ENCODE results near the gene ELOA. TPM values are rescaled to one million over a fixed set of nuclear protein-coding genes. Genes with fewer than 3 reads are reported as not detected.
A peak's percentile ranks its signal among the peaks of the same experiment; 100 is the strongest.
"Not testable (repeated sequence)": the region's sequence is repeated elsewhere in the genome, so short reads cannot be mapped to it uniquely, and the experiment has no call there.

ELOA gene
- polyA plus RNA-seq, 4 donors: 31.5 to 35.9 (median 35.6) TPM

GRCh38 chr1:23733281-23733680 is 10.0 kb upstream of the ELOA start:
- not testable (repeated sequence) for DNase-seq (ENCODE audit: low read depth in 4 of 4, low spot score in 3 of 4)

- DNase-seq (ENCODE audit: low read depth in 4 of 4, low spot score in 3 of 4): no peak
Measured at GRCh38 chr1:23736437-23737134, 6.7 kb upstream of the ELOA start.

- DNase-seq (ENCODE audit: low read depth in 4 of 4, low spot score in 3 of 4): no peak
Measured at GRCh38 chr1:23741609-23742008, 1.7 kb upstream of the ELOA start.

- DNase-seq (ENCODE audit: low read depth in 4 of 4, low spot score in 3 of 4): no peak
Measured at GRCh38 chr1:23742670-23743286, 493 bp upstream of the ELOA start.

GRCh38 chr1:23745515-23745914 is 2.2 kb downstream of the ELOA start:
- no peak for DNase-seq (ENCODE audit: low read depth in 4 of 4, low spot score in 3 of 4)

GRCh38 chr1:23748016-23748415 is 4.7 kb downstream of the ELOA start:
- no peak for DNase-seq (ENCODE audit: low read depth in 4 of 4, low spot score in 3 of 4)

GRCh38 chr1:23751050-23751814 is 8.0 kb downstream of the ELOA start:
- DNase-seq (ENCODE audit: low read depth in 4 of 4, low spot score in 3 of 4): no peak

GRCh38 chr1:23751815-23752200 is 8.5 kb downstream of the ELOA start:
- no peak for DNase-seq (ENCODE audit: low read depth in 4 of 4, low spot score in 3 of 4)

GRCh38 chr1:23752909-23753308 is 9.6 kb downstream of the ELOA start:
- DNase-seq (ENCODE audit: low read depth in 4 of 4, low spot score in 3 of 4): no peak

- no peak for DNase-seq (ENCODE audit: low read depth in 4 of 4, low spot score in 3 of 4)
Measured at GRCh38 chr1:23756676-23757075, 13.4 kb downstream of the ELOA start.

GRCh38 chr1:23757812-23758211 is 14.5 kb downstream of the ELOA start:
- DNase-seq (ENCODE audit: low read depth in 4 of 4, low spot score in 3 of 4): no peak

GRCh38 chr1:23759277-23759676 is 16.0 kb downstream of the ELOA start:
- DNase-seq (ENCODE audit: low read depth in 4 of 4, low spot score in 3 of 4): no peak

- no peak for DNase-seq (ENCODE audit: low read depth in 4 of 4, low spot score in 3 of 4)
Measured at GRCh38 chr1:23763041-23763577, 19.8 kb downstream of the ELOA start.

- no peak for DNase-seq (ENCODE audit: low read depth in 4 of 4, low spot score in 3 of 4)
Measured at GRCh38 chr1:23768733-23769132, 25.5 kb downstream of the ELOA start.

GRCh38 chr1:23772049-23772853 is 29.0 kb downstream of the ELOA start:
- peak; percentile 44 to 62 (median 54) for DNase-seq (ENCODE audit: low read depth in 4 of 4, low spot score in 3 of 4)

GRCh38 chr1:23772854-23773242 is 29.6 kb downstream of the ELOA start:
- DNase-seq (ENCODE audit: low read depth in 4 of 4, low spot score in 3 of 4): no peak

- no peak for DNase-seq (ENCODE audit: low read depth in 4 of 4, low spot score in 3 of 4)
Measured at GRCh38 chr1:23774174-23774880, 31.1 kb downstream of the ELOA start.

- no peak for DNase-seq (ENCODE audit: low read depth in 4 of 4, low spot score in 3 of 4)
Measured at GRCh38 chr1:23776217-23776616, 32.9 kb downstream of the ELOA start.

- DNase-seq (ENCODE audit: low read depth in 4 of 4, low spot score in 3 of 4): peak; percentile 72 to 79 (median 76)
Measured at GRCh38 chr1:23777979-23778814, 34.9 kb downstream of the ELOA start, which contains the start of gene PITHD1. PITHD1 (plus strand) TSS chr1:23778418; CDS start chr1:23778516, 98 bp downstream.

Data from left renal pelvis (tissue), 4 donors.